Measurements from ENCODE around the gene KLHL29.

KLHL29 gene

DNA sequence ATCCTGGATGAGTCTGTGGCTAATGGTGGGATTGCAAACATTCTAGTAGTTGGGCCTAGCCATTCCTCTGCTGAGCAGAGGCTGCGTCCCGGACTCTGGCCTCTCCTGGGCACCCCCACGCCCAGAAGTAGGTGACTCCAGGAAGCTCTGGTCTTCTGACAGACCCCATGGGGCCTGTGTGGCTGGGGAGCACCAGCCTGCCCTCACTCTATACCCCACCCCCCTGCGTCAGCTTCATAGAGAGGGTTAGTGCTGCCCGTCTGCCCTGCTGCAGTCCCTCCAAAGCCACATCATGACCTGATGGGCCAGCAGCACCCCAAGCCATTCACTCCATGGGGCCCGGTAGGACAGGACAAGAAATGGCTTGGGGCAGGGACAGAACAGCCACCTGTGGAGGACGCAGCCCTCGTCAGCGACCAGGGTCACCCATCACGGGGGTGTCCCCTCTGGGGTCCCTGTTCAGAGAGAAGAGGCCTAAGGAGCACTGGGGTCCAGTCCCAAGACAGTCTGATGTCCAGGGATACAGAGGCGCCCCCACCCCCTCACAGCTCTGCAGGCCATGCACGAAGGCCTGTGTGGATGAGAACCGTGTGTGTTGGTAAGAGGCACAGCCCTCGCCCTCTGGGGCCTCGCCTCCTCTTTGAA lies 303.6 kb downstream of the KLHL29 start:
- no peak for DNase-seq

DNA sequence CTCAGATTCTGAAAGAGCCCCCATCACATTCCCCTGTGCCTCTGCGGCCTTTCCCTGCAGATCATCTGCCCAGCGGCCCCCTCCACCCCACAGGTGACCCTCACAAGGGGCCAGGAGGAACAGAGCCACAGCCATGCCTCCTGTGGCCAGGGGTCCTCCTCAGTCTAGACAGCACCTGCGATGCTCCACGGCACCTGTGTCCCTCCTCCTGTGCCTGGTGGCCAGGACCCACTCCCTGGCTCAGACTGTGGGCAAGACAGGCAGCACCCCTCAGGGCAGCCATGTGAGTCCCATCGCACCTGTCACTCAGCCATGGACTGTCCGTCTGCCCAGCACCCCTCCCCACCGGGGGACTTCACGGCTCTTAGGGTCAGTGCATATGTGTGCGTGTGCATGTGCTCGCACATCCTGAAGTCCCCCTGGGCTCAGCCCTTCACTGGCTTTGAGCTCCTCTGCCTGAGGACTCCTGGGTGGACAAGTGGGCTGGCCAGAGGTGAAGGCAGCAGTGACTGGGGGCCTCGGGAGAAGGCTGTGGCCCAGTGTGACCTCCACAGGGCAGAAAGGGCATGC lies 304.2 kb downstream of the KLHL29 start:
- no peak for DNase-seq

DNA sequence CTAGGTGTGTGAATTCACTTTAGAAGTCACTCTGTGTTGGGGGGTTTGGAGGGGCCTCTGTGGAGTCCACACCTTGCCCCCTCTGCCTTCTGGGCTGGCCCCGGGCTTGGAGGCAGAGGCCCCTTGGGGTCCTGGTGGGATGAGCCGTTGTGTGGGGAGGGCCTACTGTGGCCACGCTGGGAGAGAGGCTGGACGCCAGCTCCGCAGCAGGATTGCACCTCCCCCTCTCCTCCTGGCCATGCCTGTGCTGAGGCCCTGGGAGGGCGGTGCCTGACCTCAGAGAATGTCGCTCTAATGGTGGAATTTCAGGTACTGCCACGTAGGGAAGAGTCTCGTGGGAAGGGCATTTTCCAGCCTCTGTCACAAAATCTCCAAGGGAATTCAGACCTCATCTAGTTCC lies 304.9 kb downstream of the KLHL29 start:
- no peak for DNase-seq

DNA sequence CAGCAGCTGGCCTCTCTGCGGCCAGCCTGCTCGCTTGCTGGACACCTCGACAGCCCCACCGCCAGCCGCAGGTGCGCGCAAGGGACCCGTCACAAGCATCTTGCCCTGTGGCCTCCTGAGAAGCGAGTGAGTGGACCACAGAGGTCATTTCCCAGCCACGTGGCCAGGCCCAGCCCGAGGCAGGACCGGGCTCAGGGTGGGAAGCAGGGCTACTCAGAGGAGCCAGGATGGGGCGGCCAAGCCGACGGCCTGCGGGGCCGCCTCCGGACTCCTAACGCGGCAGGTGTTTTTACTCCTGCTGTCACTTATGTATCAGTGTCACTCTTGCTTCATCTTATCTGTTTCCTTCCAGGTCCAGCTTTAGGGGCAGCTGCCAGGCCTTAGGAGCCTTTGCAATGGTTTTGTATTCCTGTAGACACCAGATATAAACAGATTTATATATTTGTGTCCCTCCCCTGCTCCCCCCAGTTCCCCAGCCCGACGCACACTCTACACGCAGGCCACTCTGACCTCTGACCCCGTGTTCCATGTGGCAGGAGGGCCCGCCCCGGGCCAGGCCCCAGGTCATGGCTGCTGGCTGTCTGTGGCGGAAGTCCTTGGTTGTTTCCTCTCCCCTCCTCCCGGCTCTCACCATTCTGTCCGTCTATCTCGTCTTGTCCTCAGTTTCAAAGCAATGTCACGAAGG lies 305.6 kb downstream of the KLHL29 start:
- DNase-seq, result no peak

DNA sequence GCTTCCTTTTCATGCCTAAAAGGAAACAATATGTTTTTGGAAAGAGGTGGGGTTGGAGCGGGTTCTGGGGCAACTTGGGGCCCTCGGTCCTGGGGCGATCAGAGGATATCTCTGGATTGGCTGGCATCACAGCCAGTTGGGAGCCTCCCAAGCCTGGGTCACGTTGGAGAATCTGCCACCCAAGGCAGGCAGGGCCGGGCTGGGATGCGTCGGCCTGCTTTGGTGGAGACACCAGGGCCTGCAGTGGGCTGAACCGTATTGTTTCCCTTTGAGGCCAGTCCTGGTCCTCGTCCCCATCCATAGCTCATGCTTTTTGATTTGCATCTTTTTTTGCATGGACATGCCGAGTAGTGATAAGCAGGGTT lies 306.1 kb downstream of the KLHL29 start:
- DNase-seq, result no peak

DNA sequence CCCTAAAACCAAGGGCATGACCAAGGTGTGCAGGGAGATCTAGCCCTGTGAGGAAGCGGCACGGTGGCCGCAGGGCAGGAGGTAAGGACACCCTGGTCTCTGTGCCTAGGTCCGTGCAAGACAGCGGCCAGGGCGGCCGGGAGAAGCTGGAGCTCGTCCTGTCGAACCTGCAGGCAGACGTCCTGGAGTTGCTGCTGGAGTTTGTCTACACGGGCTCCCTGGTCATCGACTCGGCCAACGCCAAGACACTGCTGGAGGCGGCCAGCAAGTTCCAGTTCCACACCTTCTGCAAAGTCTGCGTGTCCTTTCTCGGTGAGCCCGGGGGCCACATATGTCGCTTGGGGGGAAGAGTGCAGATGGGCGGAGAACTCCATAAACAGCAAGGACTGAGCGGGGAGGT lies 306.6 kb downstream of the KLHL29 start:
- DNase-seq, result no peak

DNA sequence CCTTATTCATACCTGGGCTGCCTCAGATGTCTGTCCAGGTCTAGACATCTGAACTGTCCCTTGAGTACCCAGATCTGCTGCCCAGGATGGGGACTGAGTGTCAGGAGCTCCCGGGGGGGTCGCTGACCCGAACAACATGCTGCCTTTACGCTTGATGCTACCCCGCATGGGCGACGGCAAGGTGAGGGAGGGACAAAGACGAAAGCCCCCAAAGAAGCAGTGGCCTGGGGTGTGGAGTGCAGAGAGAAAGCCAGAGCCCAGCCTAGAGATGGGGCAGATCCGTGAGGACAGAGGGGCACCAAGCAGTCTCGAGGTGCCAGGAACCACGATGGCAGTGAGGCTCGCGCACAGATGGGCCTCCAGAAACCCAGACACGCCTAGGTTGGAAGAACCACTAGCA lies 307.3 kb downstream of the KLHL29 start:
- DNase-seq, result no peak

DNA sequence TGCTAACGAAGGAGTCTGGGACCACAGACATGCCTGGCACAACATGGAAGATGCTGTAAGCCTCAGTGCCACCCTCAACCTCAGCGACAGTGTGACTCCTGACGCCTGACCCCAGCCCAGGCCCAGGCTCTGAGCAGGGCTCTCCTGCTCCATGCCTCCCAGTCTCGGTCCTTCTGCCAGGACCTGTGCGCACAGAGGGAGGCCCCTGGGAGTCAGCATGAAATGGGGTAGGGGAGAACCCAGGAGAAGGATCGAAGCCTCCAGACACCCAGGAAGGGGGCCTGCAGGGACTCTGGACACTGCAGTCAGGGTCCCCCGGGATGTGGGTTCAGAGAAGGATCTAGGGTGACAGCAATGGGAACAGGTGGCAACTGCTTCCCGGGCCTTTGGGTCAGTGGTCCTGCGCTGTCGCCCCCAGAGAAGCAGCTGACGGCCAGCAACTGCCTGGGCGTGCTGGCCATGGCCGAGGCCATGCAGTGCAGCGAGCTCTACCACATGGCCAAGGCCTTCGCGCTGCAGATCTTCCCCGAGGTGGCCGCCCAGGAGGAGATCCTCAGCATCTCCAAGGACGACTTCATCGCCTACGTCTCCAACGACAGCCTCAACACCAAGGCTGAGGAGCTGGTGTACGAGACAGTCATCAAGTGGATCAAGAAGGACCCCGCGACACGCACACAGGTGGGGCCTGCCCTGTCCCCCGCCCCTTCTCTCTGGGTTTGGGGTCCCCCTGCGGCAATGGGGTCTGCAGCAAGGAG lies 308.0 kb downstream of the KLHL29 start:
- DNase-seq, result no peak

DNA sequence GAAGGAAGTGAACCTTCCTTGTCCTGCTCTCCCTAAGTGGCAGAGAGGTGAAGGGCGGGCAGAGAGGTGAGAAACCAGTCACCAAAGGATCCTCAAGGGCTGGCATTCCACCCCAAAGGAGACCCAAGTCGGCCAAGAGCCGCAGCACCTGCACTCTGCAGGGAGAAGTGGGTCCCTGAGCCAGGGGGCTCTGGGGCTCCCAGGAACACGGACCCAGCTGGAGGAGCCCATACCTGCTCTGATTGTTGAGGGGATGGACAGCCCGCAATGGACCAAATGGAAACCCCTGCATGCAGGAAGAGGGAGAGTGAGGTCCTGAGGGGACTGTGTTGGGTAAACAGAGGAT lies 308.6 kb downstream of the KLHL29 start:
- no peak for DNase-seq

DNA sequence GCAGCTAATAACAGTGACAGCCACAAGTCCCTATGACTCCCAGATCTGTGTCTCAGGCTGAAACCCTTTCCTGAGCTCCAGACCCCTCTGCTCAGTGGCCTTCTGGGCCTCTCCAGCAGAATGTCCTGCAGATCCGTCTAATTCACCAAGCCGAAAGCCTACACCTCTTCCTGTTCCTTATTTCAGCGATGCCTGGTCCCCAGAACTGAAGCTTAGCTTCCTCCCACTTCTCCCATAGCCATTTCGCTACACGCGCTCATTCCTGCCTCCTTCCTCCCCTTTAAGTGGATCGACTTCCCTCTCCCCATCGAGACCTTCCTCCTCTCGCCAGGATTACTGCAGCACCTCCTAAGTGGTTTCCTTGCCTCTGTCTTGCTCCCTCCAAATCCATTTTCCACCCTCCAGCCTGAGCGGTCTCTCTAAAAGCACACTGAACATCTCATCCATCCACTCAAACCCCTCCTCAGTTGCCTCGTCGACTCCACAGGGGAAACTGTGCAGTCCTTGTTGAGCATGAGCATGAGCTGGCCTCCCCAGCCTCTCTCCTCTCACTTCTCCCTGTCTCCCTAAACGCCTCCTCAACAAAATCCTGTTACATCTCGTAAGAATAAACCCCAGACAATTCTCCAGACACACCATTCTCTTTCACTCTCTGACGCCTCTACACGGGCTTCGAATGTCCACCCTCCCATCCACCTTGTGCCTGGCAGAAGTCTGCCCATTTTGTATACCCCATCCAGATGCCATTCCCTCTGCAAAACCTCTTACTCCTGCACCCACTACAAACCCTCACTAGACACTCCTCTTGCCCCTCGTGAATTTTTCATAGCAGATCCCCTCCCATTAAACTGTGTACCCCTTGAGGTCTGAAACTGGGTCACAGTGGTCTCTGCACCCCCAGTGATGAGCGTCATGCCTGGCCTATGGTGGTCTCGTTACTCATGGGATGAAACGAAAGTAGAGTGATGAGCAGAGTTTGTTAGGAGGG lies 309.4 kb downstream of the KLHL29 start:
- no peak for DNase-seq

DNA sequence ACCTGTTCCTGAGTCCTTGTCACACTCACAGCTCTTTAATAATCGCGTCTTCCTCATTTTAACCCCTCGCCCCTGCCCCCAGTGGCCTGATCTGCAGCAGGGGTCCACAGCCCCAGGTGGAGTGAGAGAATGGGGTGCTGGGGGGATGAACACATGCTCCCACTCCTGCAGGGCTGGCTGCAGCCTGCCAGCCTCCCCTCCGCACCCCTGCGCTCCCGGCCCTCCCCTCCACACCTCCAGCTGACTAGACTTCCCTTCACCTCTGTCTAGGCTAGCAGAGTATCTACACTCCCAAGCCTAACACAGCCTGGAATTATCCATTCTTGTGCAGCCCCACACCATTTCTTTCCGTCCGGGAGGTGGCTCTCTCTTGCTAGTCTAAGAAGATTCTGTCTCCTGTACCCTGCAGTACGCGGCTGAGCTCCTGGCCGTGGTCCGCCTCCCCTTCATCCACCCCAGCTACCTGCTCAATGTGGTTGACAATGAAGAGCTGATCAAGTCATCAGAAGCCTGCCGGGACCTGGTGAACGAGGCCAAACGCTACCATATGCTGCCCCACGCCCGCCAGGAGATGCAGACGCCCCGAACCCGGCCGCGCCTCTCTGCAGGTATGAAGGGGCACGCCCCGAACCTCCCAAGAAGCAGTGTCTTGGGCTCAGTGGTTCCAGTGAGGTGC lies 310.4 kb downstream of the KLHL29 start:
- no peak for DNase-seq

DNA sequence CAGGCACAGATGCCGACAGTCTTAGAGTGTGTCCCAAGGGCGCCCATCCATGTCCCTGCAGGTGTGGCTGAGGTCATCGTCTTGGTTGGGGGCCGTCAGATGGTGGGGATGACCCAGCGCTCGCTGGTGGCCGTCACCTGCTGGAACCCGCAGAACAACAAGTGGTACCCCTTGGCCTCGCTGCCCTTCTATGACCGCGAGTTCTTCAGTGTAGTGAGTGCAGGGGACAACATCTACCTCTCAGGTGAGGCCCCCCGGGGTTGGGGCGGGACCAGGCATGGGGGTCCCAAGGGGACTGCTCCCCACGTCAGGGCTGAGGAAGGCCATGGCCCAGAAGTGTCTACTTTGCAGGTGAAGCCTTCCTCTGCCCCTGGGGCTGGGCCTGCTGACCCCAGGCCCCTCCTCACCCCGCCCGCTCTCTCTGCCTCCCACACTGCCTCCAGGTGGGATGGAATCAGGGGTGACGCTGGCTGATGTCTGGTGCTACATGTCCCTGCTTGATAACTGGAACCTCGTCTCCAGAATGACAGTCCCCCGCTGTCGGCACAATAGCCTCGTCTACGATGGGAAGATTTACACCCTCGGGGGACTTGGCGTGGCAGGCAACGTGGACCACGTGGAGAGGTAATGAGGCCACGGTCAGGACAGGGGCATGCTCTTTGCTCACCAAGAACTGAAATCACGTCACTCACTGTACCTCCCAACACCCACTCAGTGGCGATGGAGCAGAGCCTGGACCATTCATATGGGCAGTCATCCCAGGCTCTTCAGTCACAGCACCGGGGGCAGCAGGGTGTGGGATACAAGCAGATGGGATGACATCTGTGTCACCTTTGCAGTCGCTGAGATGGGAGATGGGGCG lies 311.1 kb downstream of the KLHL29 start:
- peak in 1 of 2 experiments; percentile 50 for DNase-seq

DNA sequence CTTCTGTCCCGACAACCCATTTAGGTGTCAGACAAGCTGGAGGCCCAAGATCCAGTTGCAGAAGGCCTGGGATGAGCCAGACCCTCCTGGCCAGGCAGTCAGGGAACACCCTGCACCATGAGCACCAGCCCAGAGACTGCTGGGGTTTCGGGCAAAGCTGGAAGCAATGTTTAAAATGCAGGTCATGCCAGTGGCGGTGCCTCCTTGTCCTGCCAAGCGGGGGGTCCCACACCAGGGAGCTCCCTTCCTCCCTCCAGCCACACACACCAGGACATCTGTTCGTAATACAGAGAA lies 311.7 kb downstream of the KLHL29 start:
- no peak for DNase-seq

DNA sequence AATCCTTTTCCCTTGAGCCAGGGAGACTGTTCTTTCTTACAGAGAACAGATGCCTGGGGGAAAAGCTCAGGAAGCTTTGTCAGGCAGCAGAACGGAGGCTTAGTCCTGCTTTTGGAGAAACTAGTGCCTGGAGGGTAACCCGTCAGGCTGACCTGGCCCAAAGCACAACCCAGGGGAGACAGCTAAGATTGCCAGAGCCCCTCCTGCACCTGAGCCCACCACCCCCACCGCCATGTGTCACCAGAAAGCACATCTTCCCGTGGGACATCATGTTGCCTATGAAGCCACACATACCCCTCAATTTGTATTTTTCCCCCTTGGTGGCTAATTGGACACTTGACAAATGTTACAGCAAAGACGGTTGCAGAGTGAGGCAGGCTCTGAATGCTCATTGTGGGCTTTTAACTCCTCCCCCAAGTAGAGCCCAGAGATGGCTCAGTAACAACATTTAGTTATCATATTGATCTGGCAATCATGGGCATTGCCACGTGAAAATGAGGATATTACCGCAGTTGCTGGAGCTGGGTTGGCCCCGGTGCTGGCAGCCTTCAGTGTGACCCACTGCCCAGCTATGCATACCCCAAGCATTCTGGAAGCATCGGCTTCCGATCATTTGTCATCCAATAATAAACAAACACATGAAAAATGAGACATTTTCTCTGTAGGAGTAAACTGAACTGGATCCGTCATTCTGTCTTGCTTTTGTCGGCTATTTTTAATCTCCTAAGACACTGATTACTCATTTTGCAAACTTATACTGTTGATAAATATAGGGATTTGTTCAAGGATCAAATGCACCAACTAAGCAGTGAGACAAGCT lies 312.5 kb downstream of the KLHL29 start:
- no peak for DNase-seq

DNA sequence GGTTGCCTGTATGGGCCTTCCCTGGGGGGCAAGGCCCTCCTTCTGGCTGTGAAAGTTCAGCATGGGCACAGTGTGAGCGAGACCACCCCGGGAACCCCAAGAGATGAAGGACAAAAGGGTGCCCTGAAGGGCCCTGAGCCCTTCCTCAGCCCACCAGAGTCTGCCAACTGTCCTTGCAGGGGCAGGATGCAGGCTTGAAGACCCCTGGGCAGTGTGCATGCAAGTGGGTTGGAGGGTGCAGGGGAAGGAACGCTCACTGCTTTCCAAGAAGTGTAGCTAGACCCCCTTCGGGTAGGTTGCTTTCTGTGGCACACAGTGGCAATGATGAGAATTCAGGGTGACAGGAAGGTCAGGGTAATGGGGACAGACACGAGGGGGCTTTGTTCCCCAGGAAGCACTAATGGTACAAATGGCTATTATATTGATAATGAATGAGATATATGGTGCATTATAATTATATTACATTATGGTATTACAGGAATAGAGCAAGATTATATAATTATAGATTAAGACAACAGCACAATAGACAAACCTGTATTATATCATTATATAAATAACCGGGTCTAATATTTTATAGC lies 313.2 kb downstream of the KLHL29 start:
- DNase-seq, result no peak

DNA sequence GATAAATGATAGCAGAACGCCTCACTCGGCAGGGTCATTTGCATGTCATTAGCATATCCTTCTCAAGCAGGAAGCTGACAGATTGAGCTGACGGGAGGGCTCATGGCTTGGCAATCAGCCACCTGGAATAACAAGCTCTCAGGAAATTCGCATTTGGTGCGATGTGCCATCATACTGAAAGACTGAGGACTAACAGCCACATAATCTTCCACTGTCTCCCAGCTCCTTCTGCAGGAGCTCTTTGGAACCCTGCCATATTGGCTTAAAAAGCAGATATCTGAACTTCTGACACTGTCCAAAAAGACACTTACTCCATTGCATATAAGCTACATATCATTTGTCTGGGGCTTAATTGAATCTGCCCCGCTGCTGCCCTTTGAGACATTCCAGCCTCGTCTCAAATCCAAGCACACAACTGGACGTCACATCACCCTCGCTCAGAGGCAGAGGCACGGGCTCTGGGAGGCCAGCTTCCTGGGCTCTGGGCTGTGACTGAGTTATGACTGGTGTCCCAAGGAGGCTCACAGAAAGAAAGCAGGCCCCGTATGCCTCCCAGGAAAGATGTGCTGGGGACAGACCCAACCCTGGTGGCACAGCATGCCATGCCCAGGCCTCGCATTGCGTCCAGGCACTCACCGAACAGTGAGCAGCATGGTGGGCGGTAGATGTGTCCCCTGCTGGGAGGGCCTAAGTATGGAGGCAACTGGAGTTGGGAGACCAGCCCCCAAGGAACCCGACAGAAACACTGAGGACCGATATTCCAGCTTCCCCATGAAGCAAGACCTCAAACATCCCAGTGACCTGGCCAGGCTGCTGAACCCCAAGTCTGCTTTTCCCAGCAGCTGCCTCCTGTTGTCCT lies 314.0 kb downstream of the KLHL29 start:
- peak; percentile 56 to 82 for DNase-seq

DNA sequence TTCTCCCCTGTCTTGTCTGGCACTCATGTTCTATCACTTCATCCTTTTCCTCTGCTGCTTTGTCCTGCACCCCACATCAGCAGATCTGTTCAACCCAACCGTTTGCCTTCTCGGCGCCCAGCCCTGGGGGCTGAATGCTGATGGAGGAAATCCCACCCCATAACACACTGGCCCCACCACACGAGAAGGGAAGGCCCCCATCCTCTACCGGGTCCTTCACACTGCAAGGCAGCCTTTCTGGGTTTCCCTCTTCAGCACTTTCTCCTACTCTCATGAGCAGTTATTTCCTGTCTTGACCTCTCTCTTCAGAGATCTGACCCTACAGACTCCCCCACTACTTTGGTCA lies 314.6 kb downstream of the KLHL29 start:
- no peak for DNase-seq

DNA sequence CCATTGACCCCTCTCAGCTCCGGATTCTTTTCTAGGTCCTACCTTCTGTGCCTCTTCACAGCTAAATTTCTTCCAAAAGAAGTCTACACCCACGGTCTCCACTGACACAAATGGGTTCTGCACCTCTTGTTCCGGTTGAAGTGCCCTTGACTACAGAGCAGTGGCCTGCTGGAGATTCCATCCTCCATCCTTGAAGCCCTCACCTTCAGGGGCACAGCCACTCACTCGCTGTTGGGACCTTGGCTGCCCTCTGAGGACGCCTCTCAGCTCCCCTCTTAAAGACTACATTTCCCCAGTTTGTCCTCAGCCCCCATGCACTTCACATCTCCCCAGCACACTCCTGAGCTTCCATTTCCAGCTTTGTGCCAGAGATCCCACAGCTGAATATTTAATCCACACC lies 315.6 kb downstream of the KLHL29 start:
- no peak for DNase-seq

DNA sequence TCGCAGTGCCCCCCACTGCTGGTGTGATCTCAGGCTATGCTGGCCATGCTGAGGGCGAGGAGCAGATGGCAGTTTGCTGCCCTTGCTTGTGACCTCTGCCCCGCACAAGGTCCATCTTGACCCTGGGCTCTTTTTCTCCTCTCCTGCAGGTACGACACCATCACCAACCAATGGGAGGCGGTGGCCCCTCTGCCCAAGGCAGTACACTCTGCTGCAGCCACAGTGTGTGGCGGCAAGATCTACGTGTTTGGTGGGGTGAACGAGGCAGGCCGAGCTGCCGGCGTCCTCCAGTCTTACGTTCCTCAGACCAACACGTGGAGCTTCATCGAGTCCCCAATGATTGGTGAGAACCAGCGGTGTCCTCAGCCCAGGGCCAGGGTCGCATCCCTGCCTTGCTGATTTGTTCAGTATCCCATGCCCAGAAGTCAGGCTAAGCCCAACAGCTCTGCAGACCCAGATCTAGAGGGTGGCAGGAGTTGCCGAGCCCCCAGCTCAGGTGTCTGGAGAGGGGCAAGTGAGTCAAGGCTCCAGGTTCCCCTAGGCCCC lies 318.1 kb downstream of the KLHL29 start:
- DNase-seq, result no peak

Data from NCI-H524 (cell line).